GM19035 (cell line): ENCODE data around the gene ITGA2B.

ENCODE experiments used
- ATAC-seq: cut with Tn5 transposase; IDR thresholded peaks from one replicate; pipeline ENCODE4 v1.9.1; 2021; ENCODE audit not compliant: unreplicated experiment

Gene ITGA2B

DNA sequence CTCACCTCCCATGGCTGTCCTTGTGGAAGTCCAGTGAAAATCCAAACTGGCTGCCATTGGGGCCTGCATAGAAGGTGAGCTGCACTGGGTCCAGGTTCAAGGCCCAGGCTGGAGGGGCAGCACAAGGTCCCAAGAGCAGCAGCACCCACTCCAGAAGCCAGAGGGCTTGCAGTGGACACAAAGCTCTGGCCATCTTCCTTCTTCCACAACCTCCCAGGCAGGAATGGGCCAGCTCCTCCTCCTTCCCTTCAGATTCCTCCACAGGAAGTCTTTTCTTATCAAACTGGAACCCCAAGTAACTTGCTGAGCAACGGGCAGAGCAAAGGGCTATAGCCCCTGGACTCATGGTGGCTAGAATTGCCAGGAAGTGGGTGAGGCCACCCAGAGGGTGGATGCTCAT is at the start of gene ITGA2B:
ITGA2B (minus strand) TSS at position 369 of the 400 bp plus-strand sequence; CDS start at position 193, 176 bp downstream.
- no peak for ATAC-seq

DNA sequence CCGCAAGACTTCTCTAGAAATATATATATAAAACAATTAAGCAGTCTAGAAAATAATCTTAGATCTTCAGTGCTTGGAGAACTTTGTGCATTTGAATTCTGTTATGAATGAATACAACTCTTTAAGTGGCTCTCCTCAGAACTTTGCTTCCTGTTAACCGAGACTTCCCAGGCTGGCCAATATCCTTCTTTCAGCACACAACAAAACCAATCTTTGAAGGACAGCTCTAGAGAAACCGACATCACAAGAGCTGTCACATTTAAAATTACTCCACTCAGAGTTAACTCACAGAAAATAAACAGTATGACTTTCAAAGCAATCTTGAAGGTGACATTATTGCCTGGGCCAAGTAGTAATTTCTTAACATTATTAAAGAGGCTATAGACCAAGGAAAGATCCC is 49.7 kb upstream of the ITGA2B start:
- no peak for ATAC-seq

DNA sequence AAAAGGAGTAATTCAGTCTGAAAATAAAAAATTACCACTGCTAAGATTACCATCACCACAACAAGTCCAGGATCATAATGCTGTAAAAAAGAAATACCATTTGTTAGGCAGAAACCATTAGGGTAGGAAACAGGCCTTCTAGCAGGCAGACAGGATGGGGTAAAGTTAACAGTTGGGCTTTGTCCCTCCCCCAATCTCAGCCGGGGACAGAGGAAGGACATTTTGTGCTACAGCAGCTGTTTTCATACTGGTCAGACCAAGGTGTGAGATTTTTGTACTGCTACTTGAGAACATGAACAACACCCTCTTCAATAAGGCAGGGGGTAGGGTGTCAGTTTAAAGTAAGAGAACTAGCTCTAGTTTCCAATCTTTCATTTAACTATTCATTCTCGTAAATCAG is 49.2 kb upstream of the ITGA2B start:
- ATAC-seq: no peak

DNA sequence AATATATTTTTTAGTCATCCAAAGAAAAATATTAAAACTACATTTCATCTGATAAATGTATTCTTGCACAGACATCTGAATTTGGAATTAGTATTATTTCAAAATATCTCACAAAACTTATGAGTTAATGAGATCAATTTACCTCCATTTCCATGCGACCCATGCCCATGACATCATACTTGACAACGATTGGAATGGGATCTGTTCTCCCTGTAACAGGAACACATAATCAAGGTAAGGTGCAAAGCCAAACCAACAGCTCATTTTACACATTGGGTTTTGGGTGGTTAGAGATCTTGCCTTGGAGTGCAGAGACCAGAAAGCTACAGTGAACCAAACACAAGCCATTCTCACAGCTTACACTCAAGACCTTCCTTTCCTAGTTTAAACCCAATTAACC is 46.9 kb upstream of the ITGA2B start:
- no peak for ATAC-seq

DNA sequence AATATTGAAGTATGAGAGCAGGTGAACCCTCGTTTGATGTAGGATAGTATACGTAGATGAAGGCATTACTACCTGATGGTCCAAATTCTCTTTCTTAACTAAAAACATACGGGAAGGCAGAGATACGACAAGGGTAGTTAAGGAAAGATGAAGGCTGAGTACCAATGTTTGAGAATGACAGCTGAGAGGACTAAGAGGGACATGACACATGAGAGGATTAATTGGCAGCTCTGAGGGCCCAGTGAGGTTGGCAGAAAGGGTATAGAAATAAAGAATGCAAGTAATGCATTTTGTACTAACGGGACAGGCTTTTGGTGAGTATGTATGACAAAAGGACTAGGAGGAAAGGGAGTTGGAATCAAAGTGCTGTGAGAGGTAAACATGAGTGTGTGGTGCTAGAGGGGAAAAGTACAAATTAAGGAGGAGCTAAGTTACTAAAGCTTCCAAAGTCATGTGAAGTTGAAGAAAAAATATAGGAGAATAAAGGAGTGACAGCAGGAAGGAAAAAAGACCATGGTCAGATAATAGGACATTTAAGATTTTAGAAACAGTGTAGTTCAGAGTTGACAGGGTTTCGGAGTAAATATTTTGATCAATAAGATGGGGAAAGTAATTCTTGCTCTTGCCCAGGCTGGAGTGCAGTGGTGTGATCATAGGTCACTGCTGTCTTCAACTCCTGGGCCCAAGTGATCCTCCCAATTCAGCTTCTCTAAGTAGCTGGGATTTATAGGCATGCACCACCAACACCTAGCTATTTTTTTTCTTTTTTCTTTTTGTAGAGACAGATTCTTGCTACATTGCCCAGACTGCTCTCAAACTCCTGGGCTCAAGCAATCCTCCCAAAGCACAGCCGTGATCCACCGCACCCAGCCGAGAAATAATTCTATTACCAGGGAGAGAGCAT is 43.1 kb upstream of the ITGA2B start:
- no peak for ATAC-seq

DNA sequence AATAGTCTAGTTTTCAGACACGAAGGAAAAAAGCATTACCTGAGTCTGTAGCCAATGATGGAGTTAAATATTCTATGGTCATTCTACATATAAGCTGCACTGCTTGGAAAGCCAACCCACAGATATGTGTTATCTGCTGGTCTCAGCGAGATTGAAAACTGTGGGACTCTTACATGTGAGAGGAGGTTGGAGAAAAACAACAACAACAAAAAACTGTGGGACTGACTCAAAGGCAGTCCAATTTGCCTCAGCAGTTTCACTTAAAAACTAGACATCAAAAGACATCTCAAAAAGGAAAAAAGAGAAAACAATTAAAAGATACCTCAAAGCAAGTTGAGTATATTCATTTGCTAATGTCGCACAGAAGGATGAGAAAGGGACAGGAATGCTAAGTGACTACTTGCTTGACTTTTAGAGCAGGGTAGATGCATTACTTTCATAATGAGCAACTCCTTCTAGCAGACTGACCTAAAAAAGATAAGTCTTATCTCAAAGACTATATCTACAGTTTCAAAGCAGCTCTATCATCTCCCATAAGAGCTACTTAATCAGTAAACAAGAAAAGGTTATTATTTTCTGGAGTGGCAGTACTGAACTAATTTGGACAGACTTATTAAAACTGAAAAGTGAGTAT is 35.5 kb upstream of the ITGA2B start:
- ATAC-seq: no peak

DNA sequence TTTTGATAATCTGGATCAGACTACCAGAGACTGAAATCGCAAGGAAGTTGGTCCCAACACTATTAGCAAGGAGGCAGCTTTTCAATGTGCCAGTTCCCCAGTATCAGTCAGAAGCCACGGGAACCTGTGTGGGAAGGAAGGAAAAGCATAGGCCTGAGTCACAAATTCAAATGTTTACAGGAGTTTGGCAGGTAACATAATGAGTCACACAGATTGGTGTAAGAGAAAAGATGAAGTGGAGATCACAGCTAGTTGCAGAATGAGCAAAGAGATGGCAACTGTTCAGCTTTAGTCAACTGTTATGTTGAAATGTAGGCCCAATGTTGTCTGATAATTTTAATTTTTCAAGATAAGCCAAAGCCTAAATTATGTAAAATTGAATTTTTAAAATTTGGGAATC is 28.1 kb upstream of the ITGA2B start:
- ATAC-seq: no peak

DNA sequence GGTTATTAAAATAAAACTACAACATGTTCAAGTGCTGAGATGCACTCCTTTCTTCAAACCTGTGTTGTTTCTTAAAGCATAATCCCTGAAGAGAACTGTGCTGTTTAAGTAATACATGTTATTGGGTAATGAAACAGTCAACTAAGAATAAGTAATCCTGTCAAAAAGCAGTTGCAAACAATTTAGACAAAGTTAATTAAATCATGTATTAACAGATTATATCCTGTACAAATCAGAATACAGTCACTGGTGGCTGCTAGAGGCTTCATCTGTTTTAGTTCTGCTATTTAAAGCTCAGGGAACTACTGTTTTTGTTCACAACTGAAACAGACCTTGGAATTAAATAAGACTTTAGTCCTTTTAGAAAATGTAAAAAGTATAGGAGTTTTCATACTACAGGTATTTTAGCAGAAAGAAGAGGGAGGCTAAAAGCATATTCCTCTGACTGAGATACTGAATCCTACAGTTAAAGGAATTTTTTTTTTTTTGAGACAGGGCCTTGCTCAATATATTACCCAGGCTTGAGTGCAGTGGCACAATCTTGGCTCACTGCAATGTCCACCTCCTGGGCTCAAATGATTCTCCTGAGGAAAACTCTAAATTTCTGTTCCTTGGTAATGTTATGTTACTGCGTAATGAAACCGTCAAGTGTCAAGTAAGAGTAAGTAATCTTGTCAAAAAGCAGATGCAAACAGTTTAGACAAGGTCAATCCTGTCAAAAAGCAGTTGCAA is 27.3 kb upstream of the ITGA2B start:
- no peak for ATAC-seq

DNA sequence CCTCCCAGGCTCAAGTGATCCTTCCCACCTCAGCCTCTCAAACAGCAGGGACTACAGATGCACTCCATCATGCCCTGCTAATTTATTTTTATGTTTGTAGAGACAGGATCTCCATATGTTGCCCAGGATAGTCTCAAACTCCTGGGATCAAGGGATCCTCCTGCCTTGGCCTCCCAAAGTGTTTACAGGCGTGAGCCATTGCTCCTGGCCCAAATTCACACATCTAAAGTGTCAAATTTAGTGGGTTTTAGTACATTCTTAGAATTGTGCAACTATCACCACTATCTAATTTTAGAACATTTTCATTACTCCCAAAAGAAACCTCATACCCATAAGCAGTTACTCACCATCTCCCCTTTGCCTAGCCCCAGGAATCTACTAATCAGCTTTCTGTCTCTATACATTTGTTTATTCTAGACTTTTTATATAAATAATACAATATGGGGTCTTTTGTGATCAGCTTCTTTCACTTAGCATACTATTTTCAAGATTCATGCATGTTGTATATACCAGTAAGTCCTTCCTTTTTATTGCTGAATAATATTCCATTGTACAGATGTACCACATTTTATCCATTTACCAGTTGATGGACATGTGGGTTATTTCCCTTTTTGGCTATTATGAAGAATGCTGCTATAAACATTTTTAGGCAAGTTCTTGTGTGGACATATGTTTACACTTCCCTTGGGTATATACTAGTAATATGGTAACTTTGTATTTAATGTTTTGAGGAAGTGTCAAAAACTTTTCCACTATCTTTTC is 25.1 kb upstream of the ITGA2B start:
- no peak for ATAC-seq

DNA sequence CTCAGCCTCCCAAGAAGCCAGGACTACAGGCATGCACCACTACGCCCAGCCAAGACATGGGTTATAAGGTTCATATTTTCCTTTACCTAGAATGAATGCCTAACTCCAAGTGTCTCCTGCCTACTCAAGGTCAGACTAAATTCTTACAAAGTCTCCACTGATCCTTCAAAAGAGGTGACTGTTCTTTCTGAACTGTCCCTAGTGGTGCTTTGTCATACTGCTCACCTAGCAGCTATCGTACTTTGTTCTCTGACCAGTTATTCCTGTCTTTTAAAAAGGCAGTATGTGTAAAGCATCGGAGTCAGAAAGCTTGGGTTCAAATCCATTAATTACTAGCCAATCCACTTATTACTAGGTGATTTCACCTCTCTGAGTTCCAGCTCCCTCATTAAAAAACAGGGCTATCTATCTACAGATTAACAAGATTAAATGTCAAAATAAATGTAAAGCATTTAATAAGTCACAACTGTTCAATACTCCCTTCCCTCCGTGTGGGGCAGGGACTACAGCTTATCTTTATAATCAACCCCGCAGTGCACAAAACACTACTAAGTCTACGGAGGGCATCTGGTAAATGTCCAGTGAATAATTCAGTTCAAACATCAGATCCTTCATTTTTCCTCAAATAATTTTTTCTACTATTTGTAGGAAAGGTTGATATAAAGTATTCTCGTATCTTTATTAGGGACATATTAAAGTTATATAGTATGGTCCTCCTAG is 20.0 kb upstream of the ITGA2B start:
- ATAC-seq: no peak

DNA sequence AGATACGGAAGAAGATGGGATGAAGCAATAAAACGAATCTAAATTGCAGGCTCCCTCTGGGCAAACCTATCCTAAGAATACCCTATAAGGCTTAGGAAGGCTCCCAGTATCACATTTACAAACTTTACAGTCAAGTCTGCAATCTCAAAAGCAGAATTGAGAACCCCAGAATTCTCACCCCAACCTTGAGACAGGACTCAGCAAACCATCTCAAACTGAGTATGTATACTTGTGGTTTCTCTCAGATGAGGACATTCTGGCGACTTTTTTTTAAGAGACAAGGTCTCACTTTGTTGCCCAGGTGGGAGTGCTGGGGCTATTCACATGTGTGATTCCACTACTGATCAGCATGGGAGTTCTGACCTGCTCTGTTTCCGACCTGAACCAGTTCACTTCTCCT is 19.3 kb upstream of the ITGA2B start:
- ATAC-seq: no peak

DNA sequence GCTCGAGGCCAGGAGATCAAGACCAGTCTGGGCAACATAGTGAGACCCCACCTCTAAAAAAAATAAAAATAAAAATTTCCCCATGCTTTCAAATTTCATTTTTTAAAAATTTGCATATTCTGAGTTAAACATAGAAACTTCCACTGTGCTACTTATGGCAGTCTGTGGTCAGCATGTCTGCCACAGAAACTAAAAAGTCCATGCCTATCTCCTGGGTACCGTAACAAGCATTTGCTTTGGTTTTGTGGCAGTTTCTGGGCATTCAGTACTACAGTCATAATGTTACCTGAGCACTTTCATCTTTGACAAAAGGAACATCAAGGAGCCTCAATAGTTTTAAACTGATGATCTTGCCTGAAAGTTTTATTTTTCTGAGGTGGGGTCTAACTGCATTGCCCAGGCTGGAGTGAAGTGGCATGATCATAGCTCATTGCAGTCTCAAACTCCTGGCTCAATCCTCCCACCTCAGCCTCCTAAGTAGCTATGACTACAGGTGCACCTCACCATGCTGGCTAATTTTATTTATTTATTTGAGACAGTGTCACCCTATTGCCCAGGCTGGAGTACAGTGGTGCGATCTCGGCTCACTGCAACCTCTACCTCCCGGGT is 13.2 kb upstream of the ITGA2B start:
- no peak for ATAC-seq

DNA sequence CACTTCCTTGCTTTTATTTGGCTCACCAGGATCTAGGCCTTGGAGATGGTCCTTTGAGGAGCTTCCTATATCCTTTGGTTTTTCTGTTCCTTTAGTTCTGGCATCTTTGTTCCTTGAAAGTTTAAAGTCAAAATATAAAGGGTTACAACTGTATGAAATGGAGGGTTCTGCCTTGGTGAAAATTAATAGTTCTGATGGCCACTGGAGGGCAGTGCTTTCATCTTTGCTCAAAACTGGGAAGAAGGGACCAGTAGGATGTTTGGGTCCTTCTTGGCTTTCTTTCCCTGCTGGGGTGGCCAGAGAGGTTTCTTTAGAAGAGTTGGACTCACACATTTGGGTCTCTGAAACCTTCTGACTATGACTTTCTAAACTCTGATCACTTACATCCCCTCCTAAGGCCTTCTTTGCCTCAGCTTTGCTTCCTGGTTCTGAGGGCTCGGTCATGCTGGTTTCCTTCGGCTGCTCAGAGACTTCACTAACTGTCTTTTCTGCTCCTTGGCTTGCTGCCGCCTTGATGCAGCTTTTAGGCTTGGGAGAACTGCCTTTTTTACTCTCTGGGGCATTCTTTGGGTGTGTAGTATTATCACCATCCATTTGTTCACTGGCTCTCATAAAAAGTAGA is 10.9 kb upstream of the ITGA2B start:
- ATAC-seq: no peak

DNA sequence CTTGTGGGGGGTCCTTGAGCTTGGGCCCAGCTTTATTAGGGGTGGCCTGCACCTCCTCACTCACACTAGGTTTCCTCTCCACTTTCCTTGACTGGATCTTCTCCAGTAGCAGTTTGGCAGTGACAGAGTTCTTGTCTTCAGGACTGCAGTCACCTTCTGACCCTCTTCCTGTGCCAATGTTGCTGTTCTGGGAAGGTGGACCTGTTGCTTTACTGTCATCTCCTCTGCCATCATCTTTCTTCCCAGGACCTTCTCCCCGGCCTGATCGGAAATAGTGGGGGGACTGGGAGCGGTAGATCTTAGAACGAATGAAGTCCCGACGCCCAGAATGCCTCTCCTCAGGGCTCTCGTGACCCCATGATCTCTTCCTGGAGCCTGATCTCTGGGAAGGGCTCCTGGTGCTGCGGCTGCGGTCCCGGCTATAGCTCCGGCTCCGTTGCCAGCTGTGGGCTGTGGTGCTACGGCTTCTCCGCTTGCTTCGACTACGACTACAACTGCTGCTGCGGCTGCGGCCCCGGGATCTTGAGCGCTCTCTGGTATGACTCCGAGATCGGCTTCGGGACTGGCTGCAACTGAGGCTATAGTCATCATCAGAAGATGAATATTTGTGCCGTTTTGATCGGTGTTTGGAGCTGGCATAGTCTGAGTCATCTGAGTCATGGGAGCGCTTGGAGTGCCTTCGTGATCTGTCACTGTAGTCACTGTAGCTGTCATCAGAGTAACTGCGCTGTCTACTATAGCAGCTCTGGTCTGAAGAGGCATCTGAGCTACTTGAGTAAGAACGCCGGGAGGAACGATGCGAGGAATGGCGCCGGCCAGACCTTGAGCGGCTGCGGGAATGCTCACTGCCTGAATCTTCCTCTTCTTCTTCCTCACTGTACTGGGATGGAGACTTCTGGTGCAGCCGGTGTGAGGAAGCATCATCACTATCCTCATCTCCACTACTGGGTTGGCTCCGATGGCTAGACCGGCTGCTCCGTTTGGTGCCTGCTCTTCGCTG is 9.5 kb upstream of the ITGA2B start:
- no peak for ATAC-seq

DNA sequence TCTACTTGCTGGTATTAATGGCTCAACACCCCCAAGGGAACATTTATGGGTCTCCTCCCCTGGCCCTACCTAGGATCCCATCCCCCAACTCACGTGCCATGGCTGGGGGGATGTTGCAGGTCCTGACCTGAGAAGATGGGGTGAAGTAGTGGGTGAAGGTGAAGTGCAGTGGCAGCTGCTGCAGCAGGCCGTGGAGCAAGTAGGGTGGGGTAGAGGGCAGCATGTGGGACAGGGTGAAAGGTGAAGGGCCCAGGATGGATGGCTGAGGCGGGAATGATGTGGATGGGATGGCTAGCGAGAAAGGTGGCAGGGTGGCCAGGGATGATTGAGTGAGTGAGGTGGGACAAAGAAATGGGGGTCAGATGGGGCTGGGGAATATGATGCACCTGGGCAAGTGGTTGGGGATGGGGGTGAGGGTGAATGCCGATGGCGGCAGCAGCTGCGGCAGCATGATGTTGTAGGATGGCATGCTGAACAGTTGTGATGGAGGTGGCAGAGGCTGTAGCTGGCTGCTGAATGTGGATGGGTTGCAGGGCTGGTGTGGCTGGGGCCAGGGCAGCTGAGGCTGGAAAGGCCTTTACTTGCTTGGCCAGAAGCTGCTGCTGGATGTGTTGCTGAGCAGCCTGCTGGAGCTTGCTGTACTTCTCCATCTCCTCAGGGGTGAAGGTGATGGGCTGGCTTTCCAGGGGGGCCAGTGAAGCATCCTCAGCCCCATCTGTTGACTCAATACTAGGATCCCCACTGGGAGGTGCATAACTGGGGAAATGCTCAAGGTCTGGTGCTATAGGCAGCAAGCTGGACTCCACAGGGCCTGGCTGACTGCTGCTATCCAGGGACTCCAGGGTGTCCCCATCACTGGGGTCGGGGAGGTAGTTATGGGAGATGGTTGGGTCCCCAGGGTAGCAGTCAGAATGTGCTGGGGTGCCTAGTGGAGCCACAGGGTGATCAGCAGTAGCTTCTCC is 8.3 kb upstream of the ITGA2B start:
- no peak for ATAC-seq

DNA sequence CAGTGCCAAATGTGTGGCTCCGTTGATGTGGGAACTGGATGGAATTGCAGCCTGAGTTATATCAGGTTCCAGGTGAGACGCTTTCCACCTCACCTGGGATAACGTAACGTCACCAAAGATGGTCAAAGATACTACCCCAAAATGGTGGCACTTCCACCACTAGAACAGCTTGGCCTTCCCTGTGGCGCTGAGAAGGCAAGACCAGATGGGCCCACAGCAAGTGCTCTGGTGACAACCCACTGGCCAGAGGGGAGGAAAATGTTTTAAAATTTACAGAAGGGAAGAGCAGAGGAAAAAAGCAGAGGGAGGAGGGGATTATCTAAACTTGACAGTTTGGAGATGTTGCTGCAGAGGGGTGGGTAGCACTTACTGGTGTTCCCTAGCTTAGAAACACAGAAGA is 7.5 kb upstream of the ITGA2B start:
- no peak for ATAC-seq

DNA sequence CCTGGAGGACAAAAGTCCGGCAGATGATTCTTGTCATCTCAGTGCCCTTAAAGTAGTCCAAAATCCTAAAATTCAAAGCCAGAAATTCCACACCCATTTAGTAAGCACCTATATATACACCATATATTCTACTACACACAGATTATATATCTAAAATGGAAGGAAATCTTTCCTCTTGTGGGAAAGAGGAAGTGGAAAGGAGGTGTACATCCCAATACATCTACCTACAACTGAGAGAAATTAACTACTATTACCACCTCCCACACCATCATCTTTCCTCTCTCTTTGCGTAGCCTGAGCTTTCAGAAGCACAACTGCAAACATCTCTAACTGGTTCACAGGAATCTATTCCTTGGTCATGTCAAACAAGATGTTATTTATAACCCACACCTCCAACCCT is 5.4 kb upstream of the ITGA2B start:
- ATAC-seq: no peak
